HepG2 (cell line): Measurements from ENCODE around the gene GSC2. TPM values are rescaled to one million over a fixed set of nuclear protein-coding genes. Genes with fewer than 3 reads are reported as not detected.

Source experiments
- ATF3 ChIP-seq: sonication (generic); formaldehyde crosslinking; IDR thresholded peaks from 2 replicates; pipeline ENCODE4 v1.4.0; 2020; ENCODE audit warnings: missing genetic modification reagents
- DR1 ChIP-seq: sonication (generic); formaldehyde crosslinking; IDR thresholded peaks from 2 replicates; pipeline ENCODE4 v1.8.0; 2021; ENCODE audit warnings: mild to moderate bottlenecking, missing genetic modification reagents, inconsistent platforms
- EEA1 ChIP-seq: sonication (generic); formaldehyde crosslinking; IDR thresholded peaks from 2 replicates; pipeline ENCODE4 v1.5.1; 2020; ENCODE audit warnings: mild to moderate bottlenecking, missing genetic modification reagents, borderline replicate concordance
- KDM5B ChIP-seq: sonication (generic); formaldehyde crosslinking; IDR thresholded peaks from 2 replicates; pipeline ENCODE4 v1.4.0; 2020; ENCODE audit warnings: missing genetic modification reagents, mild to moderate bottlenecking, borderline replicate concordance
- MZF1 ChIP-seq: sonication (generic); formaldehyde crosslinking; IDR thresholded peaks from 2 replicates; pipeline ENCODE4 v1.8.1; 2023; ENCODE audit warnings: mild to moderate bottlenecking, missing genetic modification reagents, borderline replicate concordance
- NCOA2 ChIP-seq: sonication (generic); formaldehyde crosslinking; IDR thresholded peaks from 2 replicates; pipeline ENCODE4 v1.8.0; 2022; ENCODE audit warnings: inconsistent platforms
- NCOR1 ChIP-seq: fragments of 200-600 bp; sonication (generic); IDR thresholded peaks from 2 replicates; pipeline ENCODE4 v1.7.0; 2017; ENCODE audit warnings: antibody characterized with exemption, low read length, borderline replicate concordance
- NR1H2 ChIP-seq: sonication (generic); formaldehyde crosslinking; IDR thresholded peaks from 2 replicates; pipeline ENCODE4 v1.8.1; 2022; ENCODE audit warnings: low read depth, missing genetic modification reagents, borderline replicate concordance
- POLR2AphosphoS2 ChIP-seq: IDR thresholded peaks from 2 replicates; pipeline ENCODE4 v1.6.1; 2011; ENCODE audit warnings: low read depth, low read length, improper control_type of control experiment
- SCMH1 ChIP-seq: sonication (generic); formaldehyde crosslinking; IDR thresholded peaks from 2 replicates; pipeline ENCODE4 v1.9.0; 2021; ENCODE audit warnings: missing genetic modification reagents, mild to moderate bottlenecking, borderline replicate concordance
- SP4 ChIP-seq: sonication (generic); formaldehyde crosslinking; IDR thresholded peaks from 2 replicates; pipeline ENCODE4 v1.8.1; 2023; ENCODE audit warnings: mild to moderate bottlenecking, missing genetic modification reagents
- STAG1 ChIP-seq: sonication (generic); formaldehyde crosslinking; IDR thresholded peaks from 2 replicates; pipeline ENCODE4 v1.4.0; 2020; ENCODE audit warnings: missing genetic modification reagents
- THAP8 ChIP-seq: sonication (generic); formaldehyde crosslinking; IDR thresholded peaks from 2 replicates; pipeline ENCODE4 v1.5.1; 2020; ENCODE audit warnings: missing genetic modification reagents, mild to moderate bottlenecking, borderline replicate concordance
- TOE1 ChIP-seq: sonication (generic); formaldehyde crosslinking; IDR thresholded peaks from 2 replicates; pipeline ENCODE4 v1.4.0; 2020; ENCODE audit warnings: mild to moderate bottlenecking, missing genetic modification reagents
- ZFP41 ChIP-seq: sonication (generic); formaldehyde crosslinking; IDR thresholded peaks from 2 replicates; pipeline ENCODE4 v1.4.0; 2020; ENCODE audit warnings: mild to moderate bottlenecking, missing genetic modification reagents, borderline replicate concordance
- ZFX ChIP-seq: sonication (generic); formaldehyde crosslinking; IDR thresholded peaks from 2 replicates; pipeline ENCODE4 v1.4.0; 2020; ENCODE audit warnings: mild to moderate bottlenecking, low read depth, missing genetic modification reagents, moderate library complexity
- ZNF446 ChIP-seq: sonication (generic); formaldehyde crosslinking; IDR thresholded peaks from 2 replicates; pipeline ENCODE4 v1.5.0; 2020; ENCODE audit warnings: mild to moderate bottlenecking, missing genetic modification reagents
- ZNF501 ChIP-seq: sonication (generic); formaldehyde crosslinking; IDR thresholded peaks from 2 replicates; pipeline ENCODE4 v1.5.1; 2020; ENCODE audit warnings: mild to moderate bottlenecking, moderate library complexity, missing genetic modification reagents
- ZNF839 ChIP-seq: sonication (generic); formaldehyde crosslinking; IDR thresholded peaks from 2 replicates; pipeline ENCODE4 v1.4.0; 2020; ENCODE audit warnings: missing genetic modification reagents, mild to moderate bottlenecking, borderline replicate concordance
- polyA plus RNA-seq, 8 experiments: library from polyadenylated mRNA; depleted of rRNA in 3 of 8; stranded (reverse) in 7 of 8; unstranded in 1 of 8; fragments of >200 nt; fragmentation: Illumina TruSeq in 4 of 8; extraction: Trizol in 4 of 8; gene quantifications; 2 replicates each; pipeline versions ENCODE4 v1.2.1 to v1.2.3, GENCODE V29; 2011 to 2016; ENCODE audit warnings: low read depth in 4 of 8, missing spikeins in 1 of 8, mixed read lengths in 1 of 8; ENCODE audit not compliant: insufficient read depth in 1 of 8
- total RNA-seq, 5 experiments: library from RNA; depleted of rRNA; stranded (reverse); fragments of >200 nt; fragmentation: Illumina TruSeq; extraction: Trizol; gene quantifications; 2 replicates each; pipeline ENCODE4 v1.2.3, GENCODE V29; 2016; ENCODE audit warnings: low read depth in 1 of 5
- TF ChIP-seq, protein P1 (sequence below): IDR thresholded peaks from 2 replicates; pipeline ENCODE4 v1.6.1; 2016; ENCODE audit warnings: control low read depth
- TF ChIP-seq, protein P2 (sequence below): sonication (generic); formaldehyde crosslinking; IDR thresholded peaks from 2 replicates; pipeline ENCODE4 v1.5.0; 2020; ENCODE audit warnings: mild to moderate bottlenecking, missing genetic modification reagents, borderline replicate concordance
- TF ChIP-seq, protein P3 (sequence below): sonication (generic); formaldehyde crosslinking; IDR thresholded peaks from 2 replicates; pipeline ENCODE4 v1.4.0; 2020; ENCODE audit warnings: missing genetic modification reagents
- TF ChIP-seq, protein P4 (sequence below): fragments of 450-650 bp; IDR thresholded peaks from 2 replicates; pipeline ENCODE4 v1.6.1; 2016

The GSC2 gene
- total and polyA plus RNA-seq, 2 of the 13 experiments (the other 11 are each of a cell fraction or from before 2014, with no cell fraction given), result not detected

- TF ChIP-seq POLR2AphosphoS2, result no peak
- TF ChIP-seq SCMH1 (CRISPR knock-in tag), result no peak
- TF ChIP-seq ZNF501 (CRISPR knock-in tag), result no peak
- no peak for TF ChIP-seq ATF3 (CRISPR knock-in tag)
- no peak for TF ChIP-seq THAP8
- no peak for TF ChIP-seq MZF1
- TF ChIP-seq, protein P1, sequence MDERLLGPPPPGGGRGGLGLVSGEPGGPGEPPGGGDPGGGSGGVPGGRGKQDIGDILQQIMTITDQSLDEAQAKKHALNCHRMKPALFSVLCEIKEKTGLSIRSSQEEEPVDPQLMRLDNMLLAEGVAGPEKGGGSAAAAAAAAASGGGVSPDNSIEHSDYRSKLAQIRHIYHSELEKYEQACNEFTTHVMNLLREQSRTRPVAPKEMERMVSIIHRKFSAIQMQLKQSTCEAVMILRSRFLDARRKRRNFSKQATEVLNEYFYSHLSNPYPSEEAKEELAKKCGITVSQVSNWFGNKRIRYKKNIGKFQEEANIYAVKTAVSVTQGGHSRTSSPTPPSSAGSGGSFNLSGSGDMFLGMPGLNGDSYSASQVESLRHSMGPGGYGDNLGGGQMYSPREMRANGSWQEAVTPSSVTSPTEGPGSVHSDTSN (CRISPR knock-in tag), result no peak
- TF ChIP-seq TOE1 (CRISPR knock-in tag), result no peak
- no peak for TF ChIP-seq NR1H2 (CRISPR knock-in tag)
- peak; percentile 35; the same call in 1 of the 2 replicates for TF ChIP-seq NCOR1
- no peak for TF ChIP-seq DR1 (CRISPR knock-in tag)
- no peak for TF ChIP-seq ZNF839
- no peak for TF ChIP-seq STAG1 (CRISPR knock-in tag)
- TF ChIP-seq, protein P2, sequence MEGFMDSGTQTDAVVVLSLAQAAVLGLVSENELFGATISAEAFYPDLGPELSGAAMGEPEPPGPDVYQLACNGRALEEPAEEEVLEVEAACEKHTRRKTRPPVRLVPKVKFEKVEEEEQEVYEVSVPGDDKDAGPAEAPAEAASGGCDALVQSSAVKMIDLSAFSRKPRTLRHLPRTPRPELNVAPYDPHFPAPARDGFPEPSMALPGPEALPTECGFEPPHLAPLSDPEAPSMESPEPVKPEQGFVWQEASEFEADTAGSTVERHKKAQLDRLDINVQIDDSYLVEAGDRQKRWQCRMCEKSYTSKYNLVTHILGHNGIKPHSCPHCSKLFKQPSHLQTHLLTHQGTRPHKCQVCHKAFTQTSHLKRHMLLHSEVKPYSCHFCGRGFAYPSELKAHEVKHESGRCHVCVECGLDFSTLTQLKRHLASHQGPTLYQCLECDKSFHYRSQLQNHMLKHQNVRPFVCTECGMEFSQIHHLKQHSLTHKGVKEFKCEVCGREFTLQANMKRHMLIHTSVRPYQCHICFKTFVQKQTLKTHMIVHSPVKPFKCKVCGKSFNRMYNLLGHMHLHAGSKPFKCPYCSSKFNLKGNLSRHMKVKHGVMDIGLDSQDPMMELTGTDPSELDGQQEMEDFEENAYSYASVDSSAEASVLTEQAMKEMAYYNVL (CRISPR knock-in tag), result no peak
- TF ChIP-seq, protein P3, sequence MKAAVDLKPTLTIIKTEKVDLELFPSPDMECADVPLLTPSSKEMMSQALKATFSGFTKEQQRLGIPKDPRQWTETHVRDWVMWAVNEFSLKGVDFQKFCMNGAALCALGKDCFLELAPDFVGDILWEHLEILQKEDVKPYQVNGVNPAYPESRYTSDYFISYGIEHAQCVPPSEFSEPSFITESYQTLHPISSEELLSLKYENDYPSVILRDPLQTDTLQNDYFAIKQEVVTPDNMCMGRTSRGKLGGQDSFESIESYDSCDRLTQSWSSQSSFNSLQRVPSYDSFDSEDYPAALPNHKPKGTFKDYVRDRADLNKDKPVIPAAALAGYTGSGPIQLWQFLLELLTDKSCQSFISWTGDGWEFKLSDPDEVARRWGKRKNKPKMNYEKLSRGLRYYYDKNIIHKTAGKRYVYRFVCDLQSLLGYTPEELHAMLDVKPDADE, result no peak
- TF ChIP-seq, protein P4, sequence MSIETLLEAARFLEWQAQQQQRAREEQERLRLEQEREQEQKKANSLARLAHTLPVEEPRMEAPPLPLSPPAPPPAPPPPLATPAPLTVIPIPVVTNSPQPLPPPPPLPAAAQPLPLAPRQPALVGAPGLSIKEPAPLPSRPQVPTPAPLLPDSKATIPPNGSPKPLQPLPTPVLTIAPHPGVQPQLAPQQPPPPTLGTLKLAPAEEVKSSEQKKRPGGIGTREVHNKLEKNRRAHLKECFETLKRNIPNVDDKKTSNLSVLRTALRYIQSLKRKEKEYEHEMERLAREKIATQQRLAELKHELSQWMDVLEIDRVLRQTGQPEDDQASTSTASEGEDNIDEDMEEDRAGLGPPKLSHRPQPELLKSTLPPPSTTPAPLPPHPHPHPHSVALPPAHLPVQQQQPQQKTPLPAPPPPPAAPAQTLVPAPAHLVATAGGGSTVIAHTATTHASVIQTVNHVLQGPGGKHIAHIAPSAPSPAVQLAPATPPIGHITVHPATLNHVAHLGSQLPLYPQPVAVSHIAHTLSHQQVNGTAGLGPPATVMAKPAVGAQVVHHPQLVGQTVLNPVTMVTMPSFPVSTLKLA, result no peak
- TF ChIP-seq NCOA2 (CRISPR knock-in tag), result peak; percentile 33; the same call in 1 of the 2 replicates
- no peak for TF ChIP-seq EEA1
- TF ChIP-seq KDM5B, result no peak
- TF ChIP-seq ZFP41, result no peak
- TF ChIP-seq ZNF446 (CRISPR knock-in tag), result no peak
- no peak for TF ChIP-seq SP4
- TF ChIP-seq ZFX (CRISPR knock-in tag), result no peak
Measured at GRCh38 chr22:19109198-19110063, 40.7 kb downstream of the GSC2 start (continued).
